OCI-LY3 (cell line): Measurements from ENCODE around the gene PDLIM1.
"Not testable (repeated sequence)": the region's sequence is repeated elsewhere in the genome, so short reads cannot be mapped to it uniquely, and the experiment has no call there.

ENCODE experiments used
- H2AFZ ChIP-seq: fragments of 200-600, 300-600 bp; shearing (Covaris generic); 2 replicates; pipeline ENCODE4 v1.6.0; 2014; ENCODE audit warnings: antibody characterized with exemption, low read depth, low read length
- H3K27ac ChIP-seq: fragments of 200-600, 300-600 bp; sonication (generic); 2 replicates; pipeline ENCODE4 v1.5.1; 2014; ENCODE audit warnings: mild to moderate bottlenecking, low read length, moderate library complexity, mixed read lengths
- H3K27me3 ChIP-seq: fragments of 200-600, 300-600 bp; sonication (generic); 2 replicates; pipeline ENCODE4 v1.6.1; 2014; ENCODE audit warnings: low read depth, low read length, mixed read lengths
- H3K36me3 ChIP-seq: fragments of 200-600, 300-600 bp; sonication (generic); replicated peaks from 2 replicates; pipeline ENCODE3; 2014; ENCODE audit warnings: low read depth, low read length, mixed read lengths
- H3K4me1 ChIP-seq: fragments of 300-600, 200-600 bp; sonication (generic); 2 replicates; pipeline ENCODE4 v1.6.1; 2014; ENCODE audit warnings: low read length, mixed read lengths
- H3K4me2 ChIP-seq: fragments of 200-600, 300-600 bp; sonication (generic); 2 replicates; pipeline ENCODE4 v1.6.1; 2014; ENCODE audit warnings: low read length, mixed read lengths
- H3K4me3 ChIP-seq: fragments of 300-600, 200-600 bp; sonication (generic); 2 replicates; pipeline ENCODE4 v1.5.1; 2014; ENCODE audit warnings: antibody characterized with exemption, mild to moderate bottlenecking, low read length, moderate library complexity
- H3K79me2 ChIP-seq: fragments of 300-600, 200-600 bp; shearing (Covaris generic); 2 replicates; pipeline ENCODE4 v1.6.1; 2014; ENCODE audit warnings: mild to moderate bottlenecking, low read length, mixed read lengths
- H3K9ac ChIP-seq: fragments of 300-600, 200-600 bp; shearing (Covaris generic); 2 replicates; pipeline ENCODE4 v1.6.0; 2014; ENCODE audit warnings: mild to moderate bottlenecking, low read length, moderate library complexity
- H3K9me3 ChIP-seq: fragments of 200-600, 300-600 bp; shearing (Covaris generic); 2 replicates; pipeline ENCODE4 v1.6.1; 2014; ENCODE audit warnings: low read length, mixed read lengths; ENCODE audit not compliant: insufficient read depth
- H4K20me1 ChIP-seq: fragments of 200-600, 300-600 bp; sonication (generic); 2 replicates; pipeline ENCODE4 v1.6.1; 2016; ENCODE audit warnings: low read length, mixed read lengths; ENCODE audit not compliant: insufficient read depth
- EZH2phosphoT487 ChIP-seq: fragments of 200-600 bp; shearing (Covaris generic); IDR thresholded peaks from 2 replicates; pipeline ENCODE4 v1.6.1; 2018; ENCODE audit warnings: antibody characterized with exemption, mixed run types, low read depth
- TF ChIP-seq, protein P1 (sequence below): fragments of 200-600, 300-600 bp; sonication (generic); IDR thresholded peaks from 2 replicates; pipeline ENCODE4 v1.5.1; 2014; ENCODE audit warnings: antibody characterized with exemption, low read length, low read depth

The PDLIM1 gene

DNA sequence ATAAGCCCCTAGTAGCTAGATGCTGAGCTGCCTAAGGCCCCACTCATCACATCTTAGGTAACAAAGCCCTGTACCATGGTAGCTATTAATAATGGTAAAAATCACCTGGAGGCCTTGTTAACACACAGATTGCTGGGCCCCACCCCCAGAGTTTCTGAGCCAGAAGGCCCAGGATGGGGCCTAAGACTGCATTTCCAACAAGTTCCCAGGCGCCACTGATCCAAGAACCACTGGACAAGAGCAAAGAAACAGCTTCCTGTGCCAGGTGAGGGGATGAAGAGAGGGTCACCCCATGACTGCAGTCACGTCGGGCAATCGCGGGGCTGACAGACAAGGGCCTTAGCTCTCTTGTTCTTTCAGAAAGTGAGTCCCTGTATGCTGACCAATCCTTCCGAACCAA, 50.0 kb downstream of the PDLIM1 start:
- H3K27me3 ChIP-seq = peaks cover 61% of the 10 kb centered on the region
- H3K4me2 ChIP-seq = no peak overlapping the region
- no peak overlapping the region for H2AFZ ChIP-seq
- peaks cover 41% of the 10 kb centered on the region for H3K4me1 ChIP-seq
- H3K4me3 ChIP-seq = no peak overlapping the region
- H4K20me1 ChIP-seq = peaks cover 22% of the 10 kb centered on the region
- TF ChIP-seq EZH2phosphoT487 = no peak
- TF ChIP-seq, protein P1, sequence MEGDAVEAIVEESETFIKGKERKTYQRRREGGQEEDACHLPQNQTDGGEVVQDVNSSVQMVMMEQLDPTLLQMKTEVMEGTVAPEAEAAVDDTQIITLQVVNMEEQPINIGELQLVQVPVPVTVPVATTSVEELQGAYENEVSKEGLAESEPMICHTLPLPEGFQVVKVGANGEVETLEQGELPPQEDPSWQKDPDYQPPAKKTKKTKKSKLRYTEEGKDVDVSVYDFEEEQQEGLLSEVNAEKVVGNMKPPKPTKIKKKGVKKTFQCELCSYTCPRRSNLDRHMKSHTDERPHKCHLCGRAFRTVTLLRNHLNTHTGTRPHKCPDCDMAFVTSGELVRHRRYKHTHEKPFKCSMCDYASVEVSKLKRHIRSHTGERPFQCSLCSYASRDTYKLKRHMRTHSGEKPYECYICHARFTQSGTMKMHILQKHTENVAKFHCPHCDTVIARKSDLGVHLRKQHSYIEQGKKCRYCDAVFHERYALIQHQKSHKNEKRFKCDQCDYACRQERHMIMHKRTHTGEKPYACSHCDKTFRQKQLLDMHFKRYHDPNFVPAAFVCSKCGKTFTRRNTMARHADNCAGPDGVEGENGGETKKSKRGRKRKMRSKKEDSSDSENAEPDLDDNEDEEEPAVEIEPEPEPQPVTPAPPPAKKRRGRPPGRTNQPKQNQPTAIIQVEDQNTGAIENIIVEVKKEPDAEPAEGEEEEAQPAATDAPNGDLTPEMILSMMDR = no peak
- no peak overlapping the region for H3K27ac ChIP-seq
- H3K9ac ChIP-seq = no peak overlapping the region
- peaks cover 5% of the 10 kb centered on the region; the same call in 1 of the 2 replicates for H3K9me3 ChIP-seq
- H3K79me2 ChIP-seq = no peaks in the 10 kb centered on the region
- H3K36me3 ChIP-seq = peaks cover 12% of the 10 kb centered on the region

DNA sequence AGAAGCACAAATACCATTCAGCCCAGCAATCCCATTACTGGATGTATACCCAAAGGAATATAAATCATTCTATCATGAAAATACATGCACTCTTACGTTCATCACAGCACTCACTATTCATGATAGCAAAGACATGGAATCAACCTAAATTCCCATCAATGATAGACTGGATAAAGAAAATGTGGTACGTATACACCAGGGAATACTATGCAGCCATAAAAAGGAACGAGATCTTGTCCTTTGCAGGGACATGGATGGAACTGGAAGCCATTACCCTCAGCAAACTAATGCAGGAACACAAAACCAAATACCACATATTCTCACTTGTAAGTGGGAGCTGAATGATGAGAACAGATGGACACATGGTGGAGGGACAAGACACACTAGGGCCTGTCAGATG, 50.7 kb downstream of the PDLIM1 start:
- not testable (repeated sequence) for H3K9me3 ChIP-seq, H3K9ac ChIP-seq, H3K4me3 ChIP-seq, H2AFZ ChIP-seq, H3K79me2 ChIP-seq, H3K4me2 ChIP-seq, H3K27ac ChIP-seq
- H3K4me1 ChIP-seq = peaks cover 41% of the 10 kb centered on the region
- H3K27me3 ChIP-seq = peaks cover 60% of the 10 kb centered on the region
- peaks cover 20% of the 10 kb centered on the region for H4K20me1 ChIP-seq
- H3K36me3 ChIP-seq = peaks cover 12% of the 10 kb centered on the region

DNA sequence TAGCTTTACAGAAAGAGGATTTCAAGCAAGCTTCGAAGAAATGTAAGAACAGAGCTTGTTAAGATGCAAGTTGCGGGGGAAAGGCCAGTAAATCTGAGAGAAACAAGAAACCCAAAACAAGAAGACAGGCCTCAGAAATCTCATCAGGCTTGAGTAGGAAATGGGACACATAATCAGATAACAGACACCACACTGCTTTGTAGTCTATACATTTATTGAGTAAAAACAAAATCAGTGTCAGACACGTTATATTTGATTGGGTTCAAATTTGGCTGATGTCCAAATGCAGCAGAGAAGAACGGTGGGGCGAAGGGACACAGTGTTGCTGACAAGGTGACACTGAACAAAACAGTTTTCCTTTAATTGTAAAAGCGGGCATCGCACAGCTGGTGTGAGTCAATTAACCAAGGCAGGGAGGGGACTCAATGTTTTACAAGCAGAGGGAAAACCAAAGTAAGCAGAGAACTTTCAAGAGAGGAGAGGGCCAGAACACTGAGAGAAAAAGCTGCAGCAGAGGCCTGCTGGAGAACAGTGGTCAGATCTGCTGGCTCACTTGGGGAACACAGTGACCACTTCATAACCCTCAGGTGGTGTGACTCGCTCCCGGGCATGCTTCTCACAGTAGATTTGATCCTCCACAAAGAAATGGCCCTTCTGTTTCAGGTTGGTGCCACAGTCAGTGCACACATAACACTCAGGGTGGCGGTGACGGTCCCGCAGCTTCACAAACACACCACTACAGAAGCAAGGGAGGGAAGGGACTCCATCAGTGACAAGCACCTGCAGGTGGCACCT, 53.2 kb downstream of the PDLIM1 start:
- Histone ChIP-seq H3K4me3 (no peak overlapping the region), H3K27me3 (peaks cover 55% of the 10 kb centered on the region), H3K4me2 (peak overlapping the region; percentile 24; the same call in 1 of the 2 replicates), H2AFZ (no peak overlapping the region), H3K4me1 (peaks cover 39% of the 10 kb centered on the region), H3K27ac (no peak overlapping the region), H3K9ac (no peak overlapping the region), H3K36me3 (peaks cover 12% of the 10 kb centered on the region), H4K20me1 (peaks cover 14% of the 10 kb centered on the region), H3K79me2 (no peaks in the 10 kb centered on the region), H3K9me3 (peaks cover 5% of the 10 kb centered on the region; the same call in 1 of the 2 replicates)
- TF ChIP-seq EZH2phosphoT487 = no peak
- TF ChIP-seq, protein P1 = no peak

DNA sequence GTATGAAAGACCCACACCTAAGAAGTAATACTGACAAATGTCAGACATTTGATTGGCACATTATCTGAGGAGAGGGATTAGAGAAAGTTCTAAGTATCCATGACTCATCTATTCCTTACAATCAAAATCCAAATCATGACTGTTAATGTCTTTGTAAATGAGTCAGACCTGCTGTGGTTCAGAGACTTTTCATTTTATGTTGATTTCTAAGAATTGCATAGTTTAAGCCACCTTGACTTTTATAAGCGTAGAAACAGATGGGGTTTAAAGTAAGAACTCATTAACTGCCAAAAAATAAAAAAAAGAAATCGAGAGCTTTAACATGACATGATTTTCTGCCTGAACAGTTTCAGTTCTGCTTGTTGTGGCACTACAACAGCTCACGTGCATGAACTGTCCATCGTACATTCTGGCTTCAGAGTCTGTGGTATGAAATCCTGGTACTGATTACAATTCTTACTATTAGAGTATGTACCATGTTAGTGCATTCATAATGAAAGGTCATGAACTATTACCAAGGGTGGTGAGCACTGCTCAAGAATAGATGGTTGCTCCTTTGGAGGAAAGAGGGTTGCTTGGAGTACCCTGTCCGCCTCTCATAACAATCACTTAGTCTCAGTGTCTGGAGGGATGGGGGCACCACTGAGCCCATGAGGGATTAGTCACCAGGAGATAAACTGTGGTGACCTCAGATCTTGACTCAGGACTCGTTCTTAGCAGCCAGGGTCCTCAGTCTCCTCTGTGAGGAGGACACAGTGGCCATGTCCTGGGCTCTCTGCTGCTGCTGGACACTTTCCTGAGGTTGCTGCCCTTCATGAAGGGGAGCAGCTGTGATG, 54.5 kb downstream of the PDLIM1 start:
- H3K4me3 ChIP-seq = peak overlapping the region; percentile 63
- peaks cover 12% of the 10 kb centered on the region for H3K36me3 ChIP-seq
- no peak overlapping the region for H3K9ac ChIP-seq
- peaks cover 5% of the 10 kb centered on the region; the same call in 1 of the 2 replicates for H3K9me3 ChIP-seq
- H4K20me1 ChIP-seq = peaks cover 5% of the 10 kb centered on the region
- peaks cover 34% of the 10 kb centered on the region for H3K4me1 ChIP-seq
- H3K27me3 ChIP-seq = peaks cover 58% of the 10 kb centered on the region
- H2AFZ ChIP-seq = no peak overlapping the region
- H3K27ac ChIP-seq = peak overlapping the region; percentile 57
- H3K4me2 ChIP-seq = peak overlapping the region; percentile 95
- peak; percentile 96 for TF ChIP-seq EZH2phosphoT487
- TF ChIP-seq, protein P1 = no peak
- no peaks in the 10 kb centered on the region for H3K79me2 ChIP-seq
